GM21717 (cell line): ENCODE results near the gene SRSF12.
"Not testable (repeated sequence)": the region's sequence is repeated elsewhere in the genome, so short reads cannot be mapped to it uniquely, and the experiment has no call there.

Experiments used
- ATAC-seq: cut with Tn5 transposase; IDR thresholded peaks from one replicate; pipeline ENCODE4 v1.9.1; 2021; ENCODE audit warnings: mild to moderate bottlenecking, moderate library complexity; ENCODE audit not compliant: unreplicated experiment

SRSF12 gene

DNA sequence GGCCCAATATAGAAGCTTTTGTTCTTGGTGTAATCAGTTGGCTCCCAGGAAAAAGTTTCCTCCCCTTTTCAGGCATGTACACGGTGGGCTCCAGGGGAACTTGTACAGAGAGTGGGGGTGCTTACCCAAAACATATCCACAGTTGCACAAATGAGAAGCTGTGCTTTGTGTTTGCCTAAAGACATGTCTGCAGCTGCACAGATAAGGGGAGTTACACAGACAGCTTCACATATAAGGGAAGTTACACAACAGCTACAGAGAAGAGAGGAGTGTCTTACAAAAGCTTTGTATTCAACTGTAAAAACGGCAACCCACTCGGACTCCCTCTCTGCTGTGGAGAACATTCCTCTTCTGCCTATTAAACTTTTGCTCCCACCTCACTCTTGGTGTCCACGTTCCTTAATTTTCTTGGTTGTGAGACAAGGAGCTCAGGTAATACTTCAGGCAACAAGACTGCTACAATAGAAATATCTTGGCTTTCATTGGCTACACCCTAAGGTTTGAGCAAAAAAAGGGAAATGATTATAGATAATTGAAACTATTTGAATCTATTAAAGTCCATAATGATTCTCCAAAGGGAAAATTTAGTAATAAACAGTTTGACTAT is 44.8 kb downstream of the SRSF12 start:
- ATAC-seq, result no peak

DNA sequence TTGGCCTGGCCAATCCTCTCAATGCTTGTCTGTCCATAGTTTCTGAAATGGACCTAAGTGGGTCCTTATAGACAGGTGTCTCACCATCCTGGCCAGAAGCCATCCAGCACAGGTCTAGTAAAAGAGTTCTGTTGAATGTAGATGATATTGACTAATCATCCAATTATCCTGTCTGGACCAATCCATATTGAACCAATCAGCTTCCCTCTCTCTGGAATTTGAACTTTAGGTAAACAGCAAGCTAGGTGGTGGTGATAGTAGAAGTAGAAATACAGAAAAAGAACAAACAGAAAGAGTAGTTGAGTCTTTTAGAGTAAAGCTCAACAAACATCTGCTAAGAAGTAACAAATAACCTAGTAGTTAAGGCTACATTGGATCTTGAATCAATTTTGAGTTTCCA is 46.8 kb downstream of the SRSF12 start:
- no peak for ATAC-seq

- ATAC-seq, result no peak
These were observed 48.2 kb downstream of the SRSF12 start for GRCh38 chr6:89069536-89070163.

- ATAC-seq, result no peak
These were observed 49.2 kb downstream of the SRSF12 start for GRCh38 chr6:89068695-89069094.

- no peak for ATAC-seq
These were observed 50.1 kb downstream of the SRSF12 start for GRCh38 chr6:89067796-89068195.

DNA sequence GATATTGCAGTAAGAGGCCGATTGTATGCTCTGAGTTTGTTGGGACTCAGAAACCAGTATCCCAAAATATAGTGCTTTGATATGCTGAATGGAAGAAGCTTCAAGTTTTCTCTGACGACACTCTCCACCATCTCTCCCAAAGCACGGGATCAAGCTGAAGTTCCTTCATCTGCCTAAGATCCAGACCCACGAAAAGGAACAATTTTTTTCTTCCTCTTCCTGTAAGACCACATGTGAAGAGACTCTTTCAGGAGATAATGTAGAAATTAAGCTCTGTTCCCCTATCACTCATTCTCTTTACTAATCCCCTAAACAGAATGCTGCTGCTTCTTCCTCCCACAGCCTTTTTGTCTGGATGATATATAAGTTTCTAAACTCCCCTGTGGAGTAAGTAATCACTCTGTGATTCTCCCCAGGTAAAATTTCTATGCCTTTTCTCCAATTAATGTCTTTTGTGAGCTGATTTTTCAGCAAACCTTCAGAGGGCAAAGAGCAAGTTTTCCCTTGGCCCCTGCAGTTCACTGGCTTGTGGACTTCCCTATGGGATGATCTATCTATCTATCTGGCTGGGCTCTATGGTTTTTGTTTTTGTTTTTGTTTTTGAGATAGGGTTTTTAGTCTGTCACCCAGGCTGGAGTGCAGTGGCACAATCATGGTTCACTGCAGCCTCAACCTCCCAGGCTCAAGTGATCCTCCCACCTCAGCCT is 50.8 kb downstream of the SRSF12 start:
- no peak for ATAC-seq

- ATAC-seq, result not testable (repeated sequence)
These were observed 51.8 kb downstream of the SRSF12 start for GRCh38 chr6:89066121-89066520.

DNA sequence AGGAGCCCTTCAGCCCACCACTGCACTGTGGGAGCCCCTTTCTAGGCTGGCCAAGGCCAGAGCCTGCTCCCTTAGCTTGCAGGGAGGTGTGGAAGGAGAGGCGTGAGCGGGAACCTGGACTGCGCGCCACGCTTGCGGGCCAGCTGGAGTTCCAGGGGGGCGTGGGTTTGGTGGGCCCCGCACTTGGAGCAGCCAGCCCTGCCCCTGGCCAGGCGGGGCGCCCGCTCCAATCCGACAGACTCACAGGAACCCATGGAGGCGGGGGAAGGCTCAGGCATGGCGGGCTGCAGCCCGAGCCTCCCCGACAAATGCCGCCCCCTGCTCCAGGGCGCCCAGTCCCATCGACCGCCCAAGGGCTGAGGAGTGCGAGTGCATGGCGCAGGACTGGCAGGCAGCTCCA is 52.9 kb downstream of the SRSF12 start:
- ATAC-seq, result not testable (repeated sequence)

- ATAC-seq, result no peak
These were observed 54.0 kb downstream of the SRSF12 start for GRCh38 chr6:89063881-89064280.

- ATAC-seq, result no peak
These were observed 58.6 kb downstream of the SRSF12 start for GRCh38 chr6:89059227-89059626.

DNA sequence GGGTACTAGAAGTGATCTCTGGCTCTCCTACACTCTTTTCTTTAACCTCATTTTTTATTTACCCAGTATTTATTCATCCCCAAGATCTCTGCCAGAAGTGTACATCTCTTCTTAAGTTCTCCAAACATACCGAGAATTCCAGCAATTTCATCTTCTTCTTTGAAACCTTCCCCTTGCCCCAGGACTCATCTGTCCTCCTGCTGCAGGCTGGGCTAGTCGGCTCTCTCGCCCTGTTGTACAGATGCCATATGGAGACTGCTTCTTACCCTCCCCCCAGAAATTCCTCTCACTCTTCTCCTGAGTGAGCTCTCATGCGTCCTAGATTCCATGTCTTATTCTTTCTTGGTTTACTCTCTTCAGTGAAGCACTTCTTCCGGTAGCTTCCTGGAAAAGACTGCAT is 59.2 kb downstream of the SRSF12 start:
- no peak for ATAC-seq

GRCh38 chr6:89057759-89058158 is 60.1 kb downstream of the SRSF12 start:
- no peak for ATAC-seq

- no peak for ATAC-seq
These were observed 63.7 kb downstream of the SRSF12 start for GRCh38 chr6:89054208-89054607.

GRCh38 chr6:89051676-89052075 is 66.2 kb downstream of the SRSF12 start:
- no peak for ATAC-seq

DNA sequence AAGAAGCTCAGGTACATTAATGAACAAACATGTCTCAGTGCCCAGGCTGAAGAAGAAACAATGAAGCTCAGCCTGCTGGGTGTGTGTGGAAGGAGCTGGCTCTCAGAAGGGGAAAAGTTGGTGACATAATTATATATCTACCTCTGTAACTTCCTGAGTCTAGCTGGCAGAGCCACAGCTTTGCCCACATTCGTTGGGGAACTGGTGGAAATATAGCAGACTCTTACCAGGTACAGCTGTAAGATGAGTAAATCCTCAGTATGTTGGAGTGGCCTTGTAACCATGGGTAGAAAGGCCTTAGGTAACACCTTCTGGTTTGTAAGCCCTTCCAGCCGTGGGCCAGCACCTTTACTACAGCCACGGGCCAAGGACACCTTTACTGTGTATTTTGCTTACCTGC is 67.2 kb downstream of the SRSF12 start:
- no peak for ATAC-seq

DNA sequence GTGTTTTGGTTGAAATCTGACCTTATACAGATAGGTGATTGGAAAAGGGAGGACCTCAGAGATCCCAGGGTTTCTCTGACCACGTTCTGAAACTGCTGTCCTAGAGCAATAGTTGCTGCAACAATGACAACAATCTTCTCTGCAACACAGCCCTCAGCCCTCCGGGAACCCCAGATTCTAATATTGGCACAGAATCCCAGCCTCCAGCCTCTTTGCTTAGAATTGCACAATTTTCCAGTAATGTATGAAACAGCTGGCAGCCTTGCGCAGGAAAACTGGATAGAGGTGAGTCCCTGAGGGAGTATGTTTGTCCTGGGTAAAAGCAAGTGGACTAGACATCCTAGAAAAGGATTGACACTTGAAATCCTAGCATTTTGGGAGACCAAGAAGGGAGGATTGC is 67.7 kb downstream of the SRSF12 start:
- no peak for ATAC-seq

GRCh38 chr6:89048985-89049384 is 68.9 kb downstream of the SRSF12 start:
- ATAC-seq, result no peak

DNA sequence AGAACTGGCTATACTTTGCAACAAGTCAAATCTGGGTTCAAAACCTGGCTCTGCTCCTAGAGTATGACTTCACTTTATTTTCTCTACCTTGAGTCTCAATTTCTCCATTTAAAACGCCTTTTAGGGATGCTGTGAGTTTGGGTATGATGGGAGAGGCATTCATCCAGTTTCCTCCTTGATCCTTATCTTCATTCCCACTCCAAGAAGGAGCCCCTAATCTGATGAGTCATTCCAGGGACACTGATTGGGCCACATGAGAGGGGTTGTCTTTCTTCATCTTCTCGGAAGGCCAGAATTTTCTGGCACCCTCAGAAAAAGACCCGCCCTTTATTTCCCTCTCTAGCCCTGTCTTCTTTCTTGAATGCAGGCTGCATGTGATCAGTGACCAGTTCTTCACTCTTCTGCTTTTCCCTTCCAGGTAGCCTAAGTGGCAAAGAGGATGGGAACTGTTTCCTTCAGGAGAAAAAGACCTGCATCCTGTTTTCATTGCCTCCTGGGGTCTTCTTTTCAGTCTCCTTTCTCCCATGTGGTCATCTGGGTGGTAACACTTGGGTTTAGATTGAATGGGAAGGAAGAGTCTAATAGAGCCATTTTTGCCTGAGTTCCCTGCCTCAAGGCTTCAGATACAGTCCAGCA is 69.5 kb downstream of the SRSF12 start:
- no peak for ATAC-seq

- no peak for ATAC-seq
These were observed 70.4 kb downstream of the SRSF12 start for GRCh38 chr6:89047473-89047872.
